Caco-2 (cell line): Measurements from ENCODE around the gene LMNB1. TPM values are rescaled to one million over a fixed set of nuclear protein-coding genes. Genes with fewer than 3 reads are reported as not detected.

Source experiments
- BruUV-seq: library from RNA; stranded (reverse); fragments of 400-500 nt; replicated peaks from 2 replicates; lab custom pipeline; 2021; lab: Mats Ljungman, UMichigan
- CTCF ChIA-PET: fragments of 300-600 bp; sonication (Branson Sonifier 250); formaldehyde crosslinking; loops from one replicate; lab custom pipeline; 2022; ENCODE audit warnings: antibody characterized with exemption; lab: Charles Lee
- POLR2A ChIA-PET: fragments of 300-600 bp; sonication (Branson Sonifier 250); formaldehyde crosslinking; loops from one replicate; lab custom pipeline; 2022; ENCODE audit warnings: antibody characterized with exemption; lab: Charles Lee
- DNase-seq, 2 experiments: peaks; one replicate each; pipeline versions ENCODE4 v3.0.0 to v3.0.0-alpha.2; 2020 to 2022
- H3K27me3 ChIP-seq: replicated peaks from 2 replicates; pipeline ENCODE4 v1.6.0; 2011; ENCODE audit warnings: low read length; ENCODE audit not compliant: control insufficient read depth, insufficient read depth
- H3K36me3 ChIP-seq: 2 replicates; pipeline ENCODE4 v1.5.1; 2011; ENCODE audit warnings: low read length; ENCODE audit not compliant: control insufficient read depth, insufficient read depth
- H3K4me1 ChIP-seq: fragments of 250-450 bp; sonication (Bioruptor Pico); 2 replicates; pipeline ENCODE4 v1.5.1; 2020; ENCODE audit warnings: mild to moderate bottlenecking
- H3K4me3 ChIP-seq: 2 replicates; pipeline ENCODE4 v1.5.1; 2011; ENCODE audit warnings: low read depth, mild to moderate bottlenecking, control low read depth, low read length
- H3K9me3 ChIP-seq: fragments of 250-450 bp; sonication (Bioruptor Pico); 2 replicates; pipeline ENCODE4 v1.5.1; 2020; ENCODE audit warnings: mild to moderate bottlenecking, moderate library complexity
- H3K27ac Mint-ChIP-seq: one replicate; pipeline ENCODE4 v1.8.0; 2022; ENCODE audit warnings: mixed read lengths; ENCODE audit not compliant: unreplicated experiment
- H3K27me3 Mint-ChIP-seq: one replicate; pipeline ENCODE4 v1.8.0; 2022; ENCODE audit warnings: mixed read lengths; ENCODE audit not compliant: insufficient read depth, unreplicated experiment
- H3K36me3 Mint-ChIP-seq: one replicate; pipeline ENCODE4 v1.8.0; 2022; ENCODE audit warnings: mild to moderate bottlenecking, mixed read lengths; ENCODE audit not compliant: insufficient read depth, unreplicated experiment
- H3K4me1 Mint-ChIP-seq: one replicate; pipeline ENCODE4 v1.8.0; 2022; ENCODE audit warnings: low read depth, mixed read lengths; ENCODE audit not compliant: unreplicated experiment
- H3K4me3 Mint-ChIP-seq: one replicate; pipeline ENCODE4 v1.8.0; 2022; ENCODE audit warnings: mild to moderate bottlenecking, moderate library complexity, mixed read lengths; ENCODE audit not compliant: unreplicated experiment
- H3K9me3 Mint-ChIP-seq: one replicate; pipeline ENCODE4 v1.8.0; 2022; ENCODE audit warnings: mixed read lengths; ENCODE audit not compliant: unreplicated experiment
- intact Hi-C: fragments of 100-400 bp; cut with micrococcal nuclease; formaldehyde crosslinking; loops from one replicate; pipeline ENCODE4 v1.10.0; 2022; ENCODE audit not compliant: unreplicated experiment
- total RNA-seq: library from RNA; stranded (reverse); gene quantifications from 2 replicates; pipeline ENCODE4 v1.2.3, GENCODE V29; 2022
- TF ChIP-seq, protein P1 (sequence below), 2 experiments: fragments of 200-600 bp in 1 of 2; IDR thresholded peaks; 1 replicate in 1 of 2; 2 replicates in 1 of 2; pipeline versions ENCODE4 v1.5.1 to v1.8.0; 2011 to 2022; ENCODE audit warnings: antibody characterized with exemption in 1 of 2, control low read depth in 1 of 2, inconsistent platforms in 1 of 2, low read depth in 1 of 2, low read length in 1 of 2, mild to moderate bottlenecking in 1 of 2, moderate library complexity in 1 of 2; ENCODE audit not compliant: insufficient read depth in 1 of 2, severe bottlenecking in 1 of 2, unreplicated experiment in 1 of 2

Gene LMNB1
- total RNA-seq, 1 experiment from 2014 or later = 152 TPM

DNA sequence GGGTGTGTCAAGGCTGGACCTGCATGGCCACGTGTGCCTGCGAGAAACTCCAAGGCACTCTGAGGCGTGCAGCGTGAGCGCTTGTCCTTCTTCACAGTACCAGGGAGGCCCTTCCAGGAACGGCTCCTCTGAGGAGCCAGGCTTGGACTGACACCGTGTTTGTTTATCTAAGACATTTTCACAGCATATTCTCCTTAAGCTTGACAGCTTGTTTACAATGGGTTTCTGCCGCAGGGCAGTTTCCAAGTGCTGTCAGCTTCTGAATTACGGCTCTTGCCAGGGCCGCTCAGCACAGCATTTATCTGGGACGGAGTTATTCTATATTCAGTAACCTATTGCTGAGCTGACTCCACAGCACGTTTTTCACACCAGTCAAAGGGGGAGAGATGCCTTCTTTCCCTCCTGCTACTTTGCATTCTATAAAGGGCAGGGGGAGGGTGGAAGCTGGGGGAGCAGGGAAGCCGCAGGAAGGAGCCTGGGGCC lies 98.4 kb downstream of the LMNB1 start:
- Histone ChIP-seq H3K27me3 (no peaks in the 10 kb centered on the region), H3K9me3 (no peaks in the 10 kb centered on the region), H3K4me1 (no peaks in the 10 kb centered on the region), H3K4me3 (no peak overlapping the region), H3K36me3 (no peaks in the 10 kb centered on the region)
- H3K9me3 Mint-ChIP-seq = no peaks in the 10 kb centered on the region
- BruUV-seq = no TSS peak
- TF ChIP-seq, protein P1, sequence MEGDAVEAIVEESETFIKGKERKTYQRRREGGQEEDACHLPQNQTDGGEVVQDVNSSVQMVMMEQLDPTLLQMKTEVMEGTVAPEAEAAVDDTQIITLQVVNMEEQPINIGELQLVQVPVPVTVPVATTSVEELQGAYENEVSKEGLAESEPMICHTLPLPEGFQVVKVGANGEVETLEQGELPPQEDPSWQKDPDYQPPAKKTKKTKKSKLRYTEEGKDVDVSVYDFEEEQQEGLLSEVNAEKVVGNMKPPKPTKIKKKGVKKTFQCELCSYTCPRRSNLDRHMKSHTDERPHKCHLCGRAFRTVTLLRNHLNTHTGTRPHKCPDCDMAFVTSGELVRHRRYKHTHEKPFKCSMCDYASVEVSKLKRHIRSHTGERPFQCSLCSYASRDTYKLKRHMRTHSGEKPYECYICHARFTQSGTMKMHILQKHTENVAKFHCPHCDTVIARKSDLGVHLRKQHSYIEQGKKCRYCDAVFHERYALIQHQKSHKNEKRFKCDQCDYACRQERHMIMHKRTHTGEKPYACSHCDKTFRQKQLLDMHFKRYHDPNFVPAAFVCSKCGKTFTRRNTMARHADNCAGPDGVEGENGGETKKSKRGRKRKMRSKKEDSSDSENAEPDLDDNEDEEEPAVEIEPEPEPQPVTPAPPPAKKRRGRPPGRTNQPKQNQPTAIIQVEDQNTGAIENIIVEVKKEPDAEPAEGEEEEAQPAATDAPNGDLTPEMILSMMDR (IDR thresholded peaks at IDR 0.05; ENCODE audit: insufficient read depth in 1 of 2, low read depth in 1 of 2, low read length in 1 of 2, severe bottlenecking in 1 of 2, unreplicated experiment in 1 of 2) = no peak
- no peak overlapping the region for H3K27ac Mint-ChIP-seq
- ChIA-PET CTCF (no interaction called here), POLR2A (no interaction called here)
- H3K4me3 Mint-ChIP-seq = no peak overlapping the region
- DNase-seq = no peak
- intact Hi-C loops = no loop called here
- no peaks in the 10 kb centered on the region for H3K27me3 Mint-ChIP-seq
- H3K4me1 Mint-ChIP-seq = no peaks in the 10 kb centered on the region
- H3K36me3 Mint-ChIP-seq = no peaks in the 10 kb centered on the region

DNA sequence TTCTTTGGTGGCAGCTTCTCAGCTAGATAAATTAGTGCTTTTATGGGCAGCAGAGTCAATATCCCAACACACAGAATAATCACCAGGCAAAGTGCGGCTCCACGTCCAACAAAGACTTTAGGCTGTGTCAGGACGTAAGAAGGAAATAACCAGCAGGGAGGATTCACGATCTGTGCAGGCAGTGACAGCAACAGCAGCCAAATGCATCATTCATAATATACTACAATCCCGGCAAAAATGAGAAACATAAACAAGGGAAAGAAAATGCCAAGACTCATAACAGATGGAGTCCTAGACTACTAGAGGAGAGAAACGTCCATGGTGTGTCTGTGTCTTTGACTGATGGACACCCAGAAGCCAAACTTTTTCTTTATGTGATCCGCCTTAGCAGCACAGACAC lies 100.7 kb downstream of the LMNB1 start:
- H3K36me3 Mint-ChIP-seq = no peaks in the 10 kb centered on the region
- no peaks in the 10 kb centered on the region for H3K27me3 Mint-ChIP-seq
- no peak overlapping the region for H3K4me3 ChIP-seq
- DNase-seq = no peak
- H3K9me3 ChIP-seq = no peaks in the 10 kb centered on the region
- no peaks in the 10 kb centered on the region for H3K9me3 Mint-ChIP-seq
- intact Hi-C loops = no loop called here
- ChIA-PET CTCF (no interaction called here), POLR2A (no interaction called here)
- H3K4me3 Mint-ChIP-seq = no peak overlapping the region
- H3K27ac Mint-ChIP-seq = no peak overlapping the region
- no peaks in the 10 kb centered on the region for H3K36me3 ChIP-seq
- no TSS peak for BruUV-seq
- TF ChIP-seq, protein P1 (IDR thresholded peaks at IDR 0.05; ENCODE audit: insufficient read depth in 1 of 2, low read depth in 1 of 2, low read length in 1 of 2, severe bottlenecking in 1 of 2, unreplicated experiment in 1 of 2) = no peak
- no peaks in the 10 kb centered on the region for H3K4me1 Mint-ChIP-seq
- H3K27me3 ChIP-seq = no peaks in the 10 kb centered on the region
- H3K4me1 ChIP-seq = no peaks in the 10 kb centered on the region

GRCh38 chr5:126878085-126878484 lies 101.1 kb downstream of the LMNB1 start:
- TF ChIP-seq, protein P1 (IDR thresholded peaks at IDR 0.05; ENCODE audit: insufficient read depth in 1 of 2, low read depth in 1 of 2, low read length in 1 of 2, severe bottlenecking in 1 of 2, unreplicated experiment in 1 of 2) = no peak
- Histone ChIP-seq H3K9me3 (no peaks in the 10 kb centered on the region), H3K36me3 (no peaks in the 10 kb centered on the region), H3K27me3 (no peaks in the 10 kb centered on the region), H3K4me1 (no peaks in the 10 kb centered on the region), H3K4me3 (no peak overlapping the region)
- ChIA-PET POLR2A (no interaction called here), CTCF (no interaction called here)
- intact Hi-C loops = no loop called here
- Mint-ChIP-seq H3K4me3 (no peak overlapping the region), H3K27me3 (no peaks in the 10 kb centered on the region), H3K9me3 (no peaks in the 10 kb centered on the region), H3K27ac (no peak overlapping the region), H3K4me1 (no peaks in the 10 kb centered on the region), H3K36me3 (no peaks in the 10 kb centered on the region)
- no TSS peak for BruUV-seq
- no peak for DNase-seq
